Testis (tissue), 2 donors: ENCODE measurements around the gene ZBTB21.

Experiments
- CTCF ChIP-seq, 3 experiments: fragments of 450-650 bp in 2 of 3; fragments of 200-600 bp in 1 of 3; sonication (generic) in 1 of 3; IDR thresholded peaks; one replicate each; pipeline ENCODE4 v1.5.1; 2016 to 2019; ENCODE audit warnings: antibody characterized with exemption in 3 of 3, mild to moderate bottlenecking in 2 of 3, moderate library complexity in 1 of 3
- POLR2A ChIP-seq: fragments of 450-650 bp; IDR thresholded peaks from one replicate; pipeline ENCODE4 v1.6.1; 2017; ENCODE audit warnings: antibody characterized with exemption, mild to moderate bottlenecking, moderate library complexity

GRCh38 chr21:41948901-41949300 is 61.3 kb downstream of the ZBTB21 start:
- TF ChIP-seq CTCF (IDR thresholded peaks at IDR 0.05) (no peak), POLR2A (no peak)
